C4-2B (cell line): ENCODE results near the gene PPP1R14C.

Experiments used
- CTCF ChIP-seq: fragments of 450-650 bp; conservative IDR thresholded peaks from 2 replicates; pipeline ENCODE4 v1.5.1; 2017; ENCODE audit warnings: mild to moderate bottlenecking
- ZFX ChIP-seq: fragments of 450-650 bp; IDR thresholded peaks from 2 replicates; pipeline ENCODE4 v1.6.1; 2017

DNA sequence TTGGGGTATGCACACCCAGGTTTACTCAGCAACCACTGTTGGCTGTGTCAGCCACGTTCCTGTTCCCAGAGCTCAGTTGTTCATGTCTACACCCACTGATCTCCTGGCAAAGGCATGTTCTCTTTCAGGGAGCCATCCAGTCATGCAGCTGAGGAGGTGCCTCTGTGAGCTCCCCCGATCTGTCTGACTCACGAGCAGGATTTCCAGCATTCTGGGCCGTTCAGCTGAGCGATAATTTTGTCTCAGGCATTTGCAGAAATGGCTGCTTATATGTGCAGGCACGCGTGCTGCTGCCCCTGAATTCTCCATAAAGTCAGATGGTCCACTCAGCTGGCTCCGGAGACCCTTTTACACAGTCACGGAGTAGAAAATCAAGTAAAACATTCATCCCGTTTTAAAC lies 147.6 kb downstream of the PPP1R14C start:
- TF ChIP-seq CTCF (no peak), ZFX (no peak)
